Hippocampal formation (tissue), 2 donors: ENCODE results near the gene HDHD5.

Source experiments
- DNase-seq, 2 donors: peaks; one replicate each; lab custom pipeline; 2025; lab: John Stamatoyannopoulos, UW

Gene HDHD5

DNA sequence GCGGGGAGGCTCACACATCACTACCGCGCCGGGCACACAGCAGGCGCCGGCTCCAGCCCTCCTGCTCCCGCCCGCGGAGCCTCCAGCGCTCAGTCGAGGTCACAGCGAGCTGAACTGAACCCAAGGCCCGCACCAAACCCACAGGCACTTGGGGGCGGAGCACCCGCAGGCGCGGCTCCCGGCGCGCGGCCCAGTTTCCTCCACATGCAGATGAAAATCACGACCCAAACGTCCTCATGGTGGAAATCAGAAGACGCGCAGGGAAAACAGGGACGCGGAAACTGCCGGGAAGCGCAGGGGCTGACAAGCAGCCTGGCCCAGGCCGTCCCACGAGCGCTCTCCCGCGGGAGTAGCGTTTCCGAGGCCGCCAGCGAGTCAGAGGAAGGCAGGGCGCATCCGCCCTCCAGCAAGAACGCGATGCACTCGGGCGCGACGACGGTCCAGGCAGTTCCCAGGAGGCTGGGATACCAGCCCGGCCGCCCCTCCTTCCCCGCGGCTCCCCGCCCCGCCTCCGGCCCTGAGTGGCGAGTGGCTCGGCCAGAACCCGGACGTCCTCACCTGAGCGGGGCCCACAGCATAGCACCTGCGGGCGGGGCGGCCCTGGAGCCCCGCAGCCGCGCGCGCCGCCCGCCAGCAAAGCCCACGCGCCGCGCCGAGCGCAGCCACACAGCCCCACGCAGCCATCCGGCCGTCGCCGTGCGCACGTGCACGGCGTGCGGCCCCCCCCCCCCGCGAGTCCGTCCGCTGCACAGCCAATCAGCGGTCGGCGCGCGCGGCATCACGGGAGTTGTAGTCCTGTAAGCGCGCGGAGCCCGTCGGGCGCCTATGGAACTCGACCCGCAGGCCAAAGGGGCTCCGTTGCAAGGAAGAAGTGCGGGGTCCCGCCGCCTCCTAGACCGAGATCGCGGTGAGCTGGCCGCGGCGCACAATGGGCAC is at the start of gene HDHD5:
Gene HDHD5 (minus strand): TSS at position 710 of the 936 bp plus-strand sequence. CDS start 26 bp downstream, at position 684.
- peak; percentile 71 to 88 for DNase-seq

DNA sequence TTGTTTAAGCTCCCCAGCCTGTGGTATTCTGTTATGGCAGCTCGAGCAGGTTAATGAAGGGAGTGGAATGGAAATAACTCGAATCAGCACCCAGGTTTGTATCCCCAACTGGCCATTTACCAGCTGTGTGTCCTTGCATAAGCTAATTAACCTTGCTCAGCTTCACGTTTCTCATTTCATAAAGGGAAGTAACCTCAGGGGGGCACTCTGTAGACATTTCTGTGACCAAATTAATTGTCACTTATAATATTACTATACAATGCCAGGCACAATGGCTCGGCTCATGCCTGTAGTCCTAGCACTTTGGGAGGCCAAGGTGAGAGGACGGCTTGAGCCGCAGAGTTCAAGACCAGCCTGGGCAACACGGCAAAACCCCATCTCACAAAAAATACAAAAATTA is 46.4 kb upstream of the HDHD5 start:
- no peak for DNase-seq

DNA sequence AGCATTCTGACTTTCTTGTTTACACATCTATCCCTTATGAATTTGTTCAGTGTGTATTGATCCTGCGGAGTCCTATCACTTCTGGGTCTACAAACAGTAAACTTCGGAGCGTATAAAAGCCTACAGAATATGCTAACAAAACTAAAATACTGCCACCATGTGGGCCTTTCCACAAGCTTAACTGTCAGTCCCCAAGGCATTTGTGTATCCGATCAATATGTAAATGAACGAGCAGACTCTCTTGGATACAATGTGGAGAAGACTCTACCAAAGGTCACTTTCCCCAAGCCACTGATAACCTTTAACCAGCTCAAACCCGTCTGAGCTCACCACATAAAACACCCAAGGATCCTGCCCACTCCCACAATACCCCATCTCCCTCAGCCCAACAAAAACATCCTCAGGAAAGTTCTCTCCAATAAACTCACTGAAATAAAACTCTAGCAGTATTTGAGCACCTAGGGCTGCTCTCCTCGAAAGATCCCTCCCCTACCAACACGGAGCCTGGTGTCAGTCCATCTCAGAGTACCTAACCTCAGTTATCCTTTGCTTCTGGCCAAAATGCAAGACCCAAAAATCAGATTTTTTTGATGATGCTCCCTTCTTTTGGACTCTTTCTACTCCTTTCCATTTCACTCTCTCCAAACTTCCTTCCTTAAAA is 42.3 kb upstream of the HDHD5 start:
- no peak for DNase-seq

DNA sequence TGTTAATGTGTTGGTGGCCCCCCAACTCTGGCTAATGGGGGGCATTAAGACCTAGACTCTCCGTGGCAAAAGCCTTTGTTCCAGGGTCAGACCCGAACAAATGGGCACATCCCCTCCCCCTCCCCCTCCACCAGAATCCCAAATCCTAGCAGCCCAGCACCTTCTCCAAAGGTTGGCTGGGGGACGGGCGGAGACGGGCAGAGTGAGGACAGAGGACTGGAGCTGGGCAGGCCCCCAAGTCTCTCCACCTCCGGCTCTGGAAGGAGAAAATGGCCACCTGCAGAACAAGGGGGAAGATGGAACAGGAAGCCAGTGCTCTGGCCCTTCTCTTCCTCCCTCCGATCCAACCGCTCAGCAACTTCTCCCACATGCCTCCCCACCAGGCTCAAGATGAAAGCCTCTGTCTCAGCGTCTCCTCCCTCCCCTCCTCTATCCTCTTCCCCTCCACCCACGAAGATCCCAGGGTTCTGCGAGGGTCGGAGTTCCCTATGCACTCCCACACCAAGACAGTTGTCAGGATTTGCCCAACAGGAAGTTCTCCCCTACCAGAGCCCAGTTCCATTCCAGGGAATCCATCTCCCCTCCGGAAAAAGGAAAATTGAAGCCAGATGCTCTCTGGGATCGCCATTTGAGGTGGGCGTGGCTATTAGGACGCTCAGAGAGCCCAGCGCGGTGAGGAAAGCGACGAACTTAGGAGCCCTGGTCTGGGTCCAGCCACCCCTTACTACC is 40.1 kb upstream of the HDHD5 start:
- no peak for DNase-seq

DNA sequence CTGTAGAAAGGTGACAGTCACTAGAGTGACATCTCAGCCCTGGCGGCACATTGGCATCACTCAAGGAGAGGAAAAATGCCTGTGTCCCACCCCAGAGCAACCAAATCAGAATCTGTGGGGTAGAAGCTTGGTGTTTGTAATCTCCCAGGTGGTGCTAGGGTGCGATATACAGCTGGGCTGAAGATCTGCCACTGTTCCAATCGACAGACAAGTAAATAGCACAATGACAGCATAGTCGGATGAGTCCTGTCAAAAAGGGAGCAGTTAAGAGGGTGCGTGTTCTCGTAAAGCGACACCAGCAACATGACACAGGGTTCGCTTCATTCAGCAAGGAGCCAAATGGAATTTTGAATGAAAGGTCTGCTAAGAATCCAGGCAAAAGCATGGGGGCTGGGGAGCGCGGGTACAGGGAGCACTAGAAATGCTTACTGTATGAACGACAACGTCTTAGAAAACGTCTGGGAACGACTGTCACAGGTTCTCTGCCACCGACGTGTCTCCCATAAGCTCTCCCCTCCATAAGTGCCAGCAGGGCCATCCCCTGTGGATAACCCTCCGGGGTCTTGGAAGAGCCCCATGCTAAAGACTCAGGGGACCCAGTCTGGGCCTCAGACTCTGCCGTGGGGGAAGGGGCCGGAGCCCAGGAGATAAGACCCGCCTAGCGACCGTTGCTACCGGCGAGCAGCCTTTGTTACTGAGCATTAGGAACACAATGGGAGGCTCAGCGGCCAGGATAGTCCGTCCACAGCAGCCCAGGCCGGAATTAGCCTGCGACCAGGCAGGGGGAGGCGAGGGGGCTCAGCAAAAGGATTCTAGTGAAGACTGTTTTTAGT is 39.3 kb upstream of the HDHD5 start:
- DNase-seq, result no peak

DNA sequence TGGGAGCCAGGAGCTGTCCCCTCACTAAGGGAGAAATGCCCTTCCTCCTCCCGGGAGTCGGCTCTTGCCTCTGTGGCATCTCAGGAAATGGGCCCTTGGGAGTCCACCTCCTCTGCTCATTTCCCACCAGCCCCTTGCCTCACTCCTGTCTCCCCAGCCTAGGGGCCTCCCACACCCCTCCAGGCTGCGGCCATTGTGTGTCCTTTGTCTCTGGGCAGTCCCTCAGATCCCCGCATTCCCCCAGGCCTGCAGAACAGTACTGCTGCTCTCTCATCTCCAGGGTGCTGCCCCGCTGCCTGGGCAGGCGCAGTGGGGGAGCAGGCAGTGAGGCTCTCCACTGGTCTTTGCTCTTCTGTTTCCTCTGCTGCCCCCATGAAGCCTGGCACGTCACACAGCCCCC is 35.1 kb upstream of the HDHD5 start:
- no peak for DNase-seq

DNA sequence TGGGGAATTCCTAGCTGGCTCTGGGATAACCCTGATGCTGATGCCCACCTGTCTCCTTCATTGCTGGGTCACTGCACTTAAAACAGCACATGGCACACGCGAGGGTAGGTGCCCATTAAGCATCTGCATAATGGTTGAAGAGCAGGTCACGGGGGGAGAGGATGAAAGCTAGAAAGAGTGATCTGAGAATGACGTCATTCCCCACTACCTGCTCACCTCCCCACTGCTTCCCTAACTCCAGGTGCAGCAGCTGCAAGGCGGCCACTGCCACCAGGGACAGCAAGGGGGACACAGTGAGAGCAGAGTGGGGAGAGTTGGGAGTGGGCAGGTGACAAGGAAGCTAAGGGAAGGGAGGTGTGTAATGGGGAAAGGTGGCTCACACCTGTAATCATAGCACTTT is 33.1 kb upstream of the HDHD5 start:
- DNase-seq, result no peak

DNA sequence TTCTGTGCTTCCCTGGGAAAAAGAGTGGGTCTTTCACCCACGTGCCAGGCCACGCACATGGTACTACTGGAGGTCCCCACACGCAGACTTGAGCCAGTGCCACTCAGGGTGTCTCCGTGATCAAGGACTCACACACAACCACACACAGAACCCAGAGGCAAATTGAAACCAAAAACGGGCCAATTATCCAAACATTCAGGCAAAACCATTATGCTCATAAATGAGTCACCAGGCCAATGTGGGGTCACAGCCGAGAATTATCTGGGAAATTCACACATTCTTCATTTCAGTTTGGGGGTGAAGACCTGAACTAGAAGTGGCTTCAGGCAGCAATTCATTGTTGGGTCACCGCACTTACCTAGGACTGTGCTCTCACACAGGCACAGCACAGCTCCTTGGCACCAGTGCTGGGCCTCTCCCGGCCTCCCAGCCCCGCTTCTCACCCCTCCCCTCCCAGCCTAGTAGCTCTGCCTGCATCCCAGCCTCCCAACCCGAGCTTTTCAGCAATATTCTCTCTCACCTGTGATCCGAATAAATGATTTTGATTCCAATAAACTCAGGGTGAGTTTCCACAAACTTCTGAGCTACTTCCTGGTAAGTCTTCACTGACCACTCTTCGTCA is 32.2 kb upstream of the HDHD5 start:
- DNase-seq, result no peak

DNA sequence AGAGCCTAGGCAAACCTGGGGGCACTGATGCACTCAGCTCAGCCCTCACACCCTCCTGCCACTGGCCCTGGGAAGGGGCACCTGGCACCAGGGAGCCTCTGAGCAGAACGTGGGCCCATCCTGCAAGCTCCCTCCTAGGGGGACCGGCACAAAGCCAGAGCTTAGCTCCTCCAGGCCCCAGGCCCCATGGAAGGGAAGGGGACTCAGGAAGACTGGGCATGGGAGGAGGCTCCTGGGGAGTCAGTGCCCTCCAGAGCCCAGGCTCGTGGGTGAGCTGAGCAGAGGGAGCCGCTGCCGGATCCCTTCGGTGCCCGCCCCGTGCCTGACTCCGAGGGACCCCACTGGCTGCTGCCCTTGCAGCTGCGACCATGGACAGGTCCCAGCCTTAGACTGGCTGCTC is 31.6 kb upstream of the HDHD5 start:
- no peak for DNase-seq

DNA sequence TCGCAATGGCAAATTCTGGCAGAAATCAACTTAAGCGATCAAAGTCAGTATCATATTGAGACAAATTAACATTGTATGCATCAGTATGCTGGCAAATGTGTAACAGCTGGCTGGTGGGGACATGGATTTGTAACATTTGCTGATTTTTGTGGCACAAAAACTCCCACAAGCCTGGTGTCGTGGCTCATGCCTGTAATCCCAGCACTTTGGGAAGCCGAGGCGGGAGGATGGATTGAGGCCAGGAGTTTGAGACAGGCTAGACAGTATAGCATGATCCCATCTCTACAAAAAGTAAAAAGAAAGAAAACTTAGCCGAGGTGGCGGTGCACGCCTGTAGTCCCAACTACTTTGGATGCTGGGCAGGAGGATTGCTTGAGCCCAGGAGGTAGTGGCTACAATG is 17.6 kb upstream of the HDHD5 start:
- DNase-seq, result no peak

DNA sequence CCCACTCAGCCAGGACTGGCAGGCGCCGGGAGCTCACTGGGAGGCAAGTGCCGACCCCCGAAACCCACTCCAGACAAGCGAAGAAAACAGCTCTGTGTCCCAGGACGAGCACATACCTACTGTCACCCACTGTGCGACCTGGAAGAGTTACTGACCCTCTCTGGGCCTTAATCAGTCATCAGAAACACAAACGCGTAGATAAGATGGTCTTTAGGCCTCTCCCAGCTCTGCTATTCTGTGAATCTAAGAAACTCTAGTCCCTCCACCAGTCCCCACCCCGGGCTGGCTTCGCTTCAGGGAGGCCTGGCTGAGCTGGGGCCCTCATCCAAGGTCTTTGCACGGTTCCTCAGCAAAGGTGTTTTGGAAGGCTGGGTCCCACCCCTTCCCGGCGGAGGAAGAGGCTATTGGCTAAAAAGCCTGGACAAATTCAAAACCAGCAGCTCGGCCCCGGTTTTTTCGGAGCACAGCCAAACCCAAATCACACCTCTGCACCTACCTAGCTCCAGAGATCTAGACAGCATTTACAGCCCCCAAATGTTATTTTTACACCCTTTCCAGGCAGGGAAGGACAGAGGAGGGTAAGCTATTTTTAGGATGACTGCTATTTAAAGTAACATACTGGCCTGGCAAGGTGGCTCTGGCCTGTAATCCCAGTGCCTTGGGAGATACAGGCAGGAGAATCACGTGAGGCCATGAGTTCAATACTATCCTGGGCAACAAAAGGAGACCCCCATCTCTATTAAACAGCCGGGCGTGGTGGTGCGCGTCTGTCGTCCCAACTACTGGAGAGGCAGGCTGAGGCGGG is 13.2 kb upstream of the HDHD5 start:
- no peak for DNase-seq

DNA sequence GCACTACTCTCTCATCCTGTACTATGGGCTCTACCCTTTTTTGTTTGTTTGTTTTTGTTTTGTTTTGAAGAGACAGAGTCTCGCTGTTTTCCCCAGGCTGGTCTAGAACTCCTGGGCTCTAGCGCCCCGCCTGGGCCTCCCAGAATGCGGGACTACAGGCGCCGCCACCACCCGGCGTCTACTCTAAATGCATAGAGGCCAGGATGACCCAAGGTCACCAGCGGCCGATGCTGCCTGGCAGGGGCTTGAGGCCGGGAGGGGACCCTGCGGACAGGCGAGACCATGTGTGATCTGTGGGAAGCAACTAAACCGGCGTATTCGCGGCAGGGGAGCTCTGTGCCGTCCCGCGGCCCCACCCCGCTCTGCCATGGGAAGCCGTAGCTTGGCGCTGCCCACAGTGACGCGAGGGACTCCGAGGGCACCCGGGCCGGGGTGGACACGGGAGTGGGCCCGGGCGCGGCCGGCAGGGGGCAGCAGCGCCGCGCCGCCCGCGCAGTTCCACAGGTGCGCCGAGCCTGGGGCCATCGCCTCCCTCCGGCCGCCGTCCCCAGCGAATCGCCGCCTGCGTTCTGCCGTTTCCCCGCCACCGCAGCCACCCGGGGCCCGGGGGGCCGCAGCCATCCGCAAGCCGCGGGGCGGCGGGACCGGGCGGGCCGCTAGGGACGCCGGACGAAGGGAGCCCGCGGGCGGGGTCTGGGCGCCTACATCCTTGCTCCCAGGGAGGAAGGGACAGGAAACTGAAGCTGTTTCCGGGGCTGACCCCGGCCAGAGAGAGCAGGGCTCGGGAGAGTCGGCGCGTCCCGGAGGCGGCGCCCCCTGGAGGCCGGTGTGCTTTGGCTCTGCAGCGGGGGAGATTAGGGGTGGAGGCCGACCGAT is 12.3 kb upstream of the HDHD5 start:
- peak; percentile 82 to 91 for DNase-seq

DNA sequence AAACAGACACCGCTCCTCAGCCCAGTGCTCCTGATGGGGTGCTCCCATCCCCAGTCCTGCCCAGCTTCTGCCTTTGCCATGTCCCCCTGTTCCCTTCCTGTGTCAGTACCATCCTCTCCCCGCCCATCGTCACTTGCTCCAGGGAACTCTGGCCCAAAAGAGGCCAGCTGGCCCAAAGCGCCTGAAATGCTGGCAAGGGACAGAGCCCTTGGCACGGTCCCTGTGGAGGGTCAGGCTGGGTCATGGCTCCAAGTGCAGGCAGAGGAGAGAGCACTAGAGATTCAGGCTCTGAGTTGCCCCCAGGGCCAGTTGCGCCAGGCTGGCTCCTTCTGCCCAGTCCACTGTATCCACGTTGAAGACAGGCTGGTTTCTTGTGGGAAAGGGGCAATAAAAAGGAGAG is 8.4 kb upstream of the HDHD5 start:
- DNase-seq, result peak in 1 of 2 donors; percentile 17

DNA sequence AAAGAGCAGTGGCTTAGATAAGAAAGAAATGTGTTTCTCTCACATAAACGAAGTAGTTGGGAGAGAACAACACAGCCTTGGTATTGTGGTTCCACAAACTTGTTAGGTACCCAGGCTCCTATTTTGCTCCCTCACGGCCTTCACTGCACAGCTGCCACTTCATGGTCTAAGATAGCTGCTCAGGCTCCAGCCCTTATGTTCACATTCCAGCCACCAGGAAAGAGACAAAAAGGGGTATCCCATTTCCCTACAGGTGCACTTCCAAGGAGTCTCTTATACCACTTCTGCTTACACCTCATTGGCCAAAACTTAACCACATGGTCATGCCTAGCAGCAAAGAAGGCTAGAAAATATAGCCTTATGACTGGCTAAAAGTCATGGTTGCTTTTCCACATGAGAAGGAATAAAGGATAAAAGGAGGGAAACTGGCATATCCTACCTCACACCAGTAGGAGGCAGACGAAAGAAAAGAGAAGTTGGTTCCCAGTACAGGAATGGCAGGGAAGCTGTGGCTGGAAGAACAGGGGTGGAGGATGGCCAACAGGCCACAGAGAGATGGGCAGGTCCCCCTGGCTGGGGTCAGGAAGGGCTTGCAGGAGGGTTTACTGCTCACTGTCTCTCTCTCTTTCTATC is 5.4 kb upstream of the HDHD5 start:
- no peak for DNase-seq

DNA sequence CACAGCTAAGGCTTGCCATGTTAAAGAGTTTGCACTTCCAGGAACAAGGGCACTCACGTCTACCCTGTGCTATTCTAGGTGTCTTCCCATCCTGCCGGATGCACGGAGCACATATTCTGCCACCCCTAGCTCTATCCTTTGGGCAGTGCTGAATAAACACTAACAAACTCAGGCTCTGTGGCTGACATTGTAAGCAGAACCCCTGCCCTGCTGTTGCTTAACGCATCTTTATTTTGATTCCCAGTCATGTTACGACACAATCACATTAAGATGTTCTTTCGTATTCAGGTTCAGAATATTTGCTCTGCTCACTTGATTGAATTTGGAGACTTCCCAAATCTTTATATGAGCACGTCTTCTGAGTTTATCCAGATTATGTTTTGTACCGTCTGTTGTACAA is 3.7 kb upstream of the HDHD5 start:
- no peak for DNase-seq

DNA sequence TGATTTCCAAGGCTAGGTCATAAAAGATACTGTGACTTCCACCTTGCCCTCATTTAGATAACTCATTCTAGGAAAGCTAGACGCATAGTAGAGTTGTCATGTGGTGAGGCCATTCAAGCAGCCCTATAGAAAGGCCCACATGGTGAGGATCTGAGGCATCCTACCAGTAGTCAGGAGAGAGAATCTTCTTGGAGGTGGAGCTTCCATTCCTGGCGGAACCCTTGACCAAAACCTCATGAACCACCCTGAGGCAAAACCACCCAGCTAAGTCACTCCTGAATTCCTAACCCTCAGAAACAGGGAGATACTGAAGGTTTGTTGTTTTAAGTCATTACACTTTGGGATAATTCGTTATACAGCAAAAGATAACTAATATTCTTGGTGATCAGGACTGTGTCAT is 2.9 kb upstream of the HDHD5 start:
- DNase-seq, result no peak

DNA sequence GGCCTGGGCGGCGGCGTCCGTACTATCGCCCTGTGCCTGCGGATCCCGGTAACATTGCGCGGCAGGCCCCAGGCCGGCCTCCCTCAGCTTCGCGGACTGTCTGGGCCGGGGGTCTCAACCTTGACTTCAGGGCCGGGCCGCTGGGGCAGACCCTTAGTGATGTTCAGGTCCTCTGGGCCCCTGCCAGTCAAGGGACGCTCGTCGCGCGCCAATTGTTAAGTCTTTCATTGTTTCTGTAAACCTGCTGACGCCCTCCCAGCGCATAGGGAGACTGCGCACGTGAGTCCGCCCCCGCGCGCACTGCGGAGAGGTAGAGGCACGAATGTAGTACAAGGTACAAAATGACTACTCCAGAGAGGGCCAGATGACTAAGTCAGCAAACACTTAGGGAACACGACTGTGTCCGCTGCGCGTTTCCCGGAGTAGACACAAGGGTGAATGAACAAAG is 451 bp upstream of the HDHD5 start:
- peak in 1 of 2 donors; percentile 62 for DNase-seq

DNA sequence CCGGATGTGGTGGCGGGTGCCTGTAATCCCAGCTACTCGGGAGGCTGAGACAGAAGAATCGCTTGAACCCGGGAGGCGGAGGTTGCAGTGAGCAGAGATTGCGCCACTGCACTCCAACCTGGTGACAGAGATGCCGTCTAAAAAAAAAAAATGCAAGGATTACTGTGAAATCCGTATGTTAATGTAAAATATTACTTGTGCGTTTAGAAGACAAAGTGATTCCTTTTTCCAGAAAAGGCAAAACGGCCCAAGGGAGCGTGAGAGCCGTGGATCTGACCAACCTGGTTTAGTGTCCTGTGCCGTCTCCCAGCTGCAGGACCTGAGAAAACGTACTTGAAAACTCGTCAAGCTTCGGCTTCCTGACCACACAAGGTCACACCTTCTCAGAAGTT is 905 bp downstream of the HDHD5 start:
- DNase-seq, result no peak

DNA sequence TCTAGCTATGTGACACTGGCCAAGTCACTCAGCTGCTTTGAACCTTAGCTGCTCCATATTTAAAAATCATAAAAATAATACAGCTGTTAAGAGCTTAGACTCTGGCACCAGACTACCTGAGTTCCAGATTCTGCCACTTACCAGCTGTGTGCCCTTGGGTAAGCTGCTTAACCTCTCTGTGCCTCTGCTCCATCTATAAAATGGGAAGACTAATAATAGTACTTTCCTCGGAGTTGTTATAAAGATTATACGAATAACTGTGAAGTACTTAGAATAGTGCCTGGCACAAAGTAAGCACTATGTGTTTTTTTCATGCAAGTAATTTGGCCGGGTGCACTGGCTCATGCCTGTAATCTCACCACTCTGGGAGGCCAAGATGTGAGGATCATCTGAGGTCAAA is 1.4 kb downstream of the HDHD5 start:
- no peak for DNase-seq
